Liver (tissue), 9 donors: Measurements from ENCODE around the gene ZDHHC19. TPM values are rescaled to one million over a fixed set of nuclear protein-coding genes. Genes with fewer than 3 reads are reported as not detected.
"Not testable (repeated sequence)": the region's sequence is repeated elsewhere in the genome, so short reads cannot be mapped to it uniquely, and the experiment has no call there.

Experiments
- DNase-seq: peaks from one replicate; pipeline ENCODE4 v3.0.0-alpha.2; 2017; ENCODE audit warnings: low spot score
- H3K27ac ChIP-seq, 2 donors: one replicate each; pipeline ENCODE4 v1.7.0; 2013; ENCODE audit warnings: inconsistent platforms in 2 of 2, low read length in 2 of 2, control low read depth in 1 of 2, low read depth in 1 of 2, mild to moderate bottlenecking in 1 of 2
- H3K27me3 ChIP-seq, 4 donors: one replicate each; pipeline versions ENCODE4 v1.6.1 to v1.7.0; 2013; ENCODE audit warnings: low read length in 3 of 4, inconsistent platforms in 1 of 4, mild to moderate bottlenecking in 1 of 4, moderate library complexity in 1 of 4; ENCODE audit not compliant: control insufficient read depth in 4 of 4, insufficient read depth in 4 of 4
- H3K36me3 ChIP-seq, 4 donors: one replicate each; pipeline versions ENCODE4 v1.6.1 to v1.7.0; 2013; ENCODE audit warnings: low read length in 3 of 4, mild to moderate bottlenecking in 3 of 4, low read depth in 1 of 4, moderate library complexity in 1 of 4; ENCODE audit not compliant: control insufficient read depth in 4 of 4, insufficient read depth in 3 of 4
- H3K4me1 ChIP-seq, 4 donors: one replicate each; pipeline versions ENCODE4 v1.6.1 to v1.7.0; 2013; ENCODE audit warnings: low read length in 3 of 4, mild to moderate bottlenecking in 3 of 4, moderate library complexity in 1 of 4; ENCODE audit not compliant: control insufficient read depth in 4 of 4, insufficient read depth in 4 of 4
- H3K4me3 ChIP-seq, 3 donors: one replicate each; pipeline versions ENCODE4 v1.6.1 to v1.7.0; 2013; ENCODE audit warnings: low read length in 3 of 3, control low read depth in 1 of 3, low read depth in 1 of 3, mild to moderate bottlenecking in 1 of 3
- H3K9ac ChIP-seq, 2 donors: one replicate each; pipeline ENCODE4 v1.7.0; 2013; ENCODE audit warnings: low read length in 2 of 2, mild to moderate bottlenecking in 2 of 2, moderate library complexity in 2 of 2, control low read depth in 1 of 2, low read depth in 1 of 2
- H3K9me3 ChIP-seq, 4 donors: one replicate each; pipeline versions ENCODE4 v1.6.1 to v1.7.0; 2013; ENCODE audit warnings: low read length in 3 of 4; ENCODE audit not compliant: control insufficient read depth in 4 of 4
- ATF3 ChIP-seq: IDR thresholded peaks from 2 replicates; pipeline ENCODE4 v1.6.1; 2016; ENCODE audit warnings: antibody characterized with exemption
- CTCF ChIP-seq: fragments of 150-350 bp; IDR thresholded peaks from 2 replicates; pipeline ENCODE4 v1.5.1; 2017; ENCODE audit warnings: improper control_type of control experiment, low read depth, low read length; ENCODE audit not compliant: missing input control
- FOXA1 ChIP-seq: IDR thresholded peaks from 2 replicates; pipeline ENCODE4 v1.6.1; 2016; ENCODE audit warnings: antibody characterized with exemption
- GABPA ChIP-seq, 2 donors: IDR thresholded peaks in 1 of 2; conservative IDR thresholded peaks in 1 of 2; 2 replicates each; pipeline ENCODE4 v1.6.1; 2016; ENCODE audit warnings: antibody characterized with exemption in 2 of 2, mild to moderate bottlenecking in 1 of 2, moderate library complexity in 1 of 2
- HNF4A ChIP-seq, 2 donors: conservative IDR thresholded peaks; 2 replicates each; pipeline ENCODE4 v1.6.1; 2016; ENCODE audit warnings: antibody characterized with exemption in 2 of 2, mild to moderate bottlenecking in 2 of 2
- HNF4G ChIP-seq: IDR thresholded peaks from 2 replicates; pipeline ENCODE4 v1.6.1; 2016; ENCODE audit warnings: antibody characterized with exemption
- MAX ChIP-seq: IDR thresholded peaks from 2 replicates; pipeline ENCODE4 v1.6.1; 2016; ENCODE audit warnings: antibody characterized with exemption
- RAD21 ChIP-seq, 2 donors: IDR thresholded peaks; 2 replicates each; pipeline ENCODE4 v1.6.1; 2016; ENCODE audit warnings: antibody characterized with exemption in 2 of 2, mild to moderate bottlenecking in 2 of 2
- RXRA ChIP-seq, 2 donors: IDR thresholded peaks; 2 replicates each; pipeline ENCODE4 v1.6.1; 2017 to 2018; ENCODE audit warnings: antibody characterized with exemption in 2 of 2, mild to moderate bottlenecking in 1 of 2
- SP1 ChIP-seq: IDR thresholded peaks from 2 replicates; pipeline ENCODE4 v1.6.1; 2018; ENCODE audit warnings: antibody characterized with exemption, mild to moderate bottlenecking
- YY1 ChIP-seq: IDR thresholded peaks from 2 replicates; pipeline ENCODE4 v1.6.1; 2016; ENCODE audit warnings: antibody characterized with exemption, mild to moderate bottlenecking
- WGBS: extraction: QIAGEN DNeasy Blood & Tissue Kit; methylation state at CpG from one replicate; pipeline ENCODE4 v1.1.7; 2013; 5-methylcytosine and 5-hydroxymethylcytosine counted together
- polyA plus RNA-seq, 2 donors: library from polyadenylated mRNA; stranded (reverse) in 1 of 2; unstranded in 1 of 2; fragments of 200-250 nt in 1 of 2; fragments of >200 nt in 1 of 2; fragmentation: Nextera tagmentation in 1 of 2; extraction: Ambion mirVana in 1 of 2; gene quantifications; one replicate each; pipeline versions ENCODE4 v1.2.1 to v1.2.3, GENCODE V29; 2013 to 2015
- total RNA-seq, 2 donors: library from RNA; depleted of rRNA; stranded (reverse); fragments of >200 nt; gene quantifications; one replicate each; pipeline ENCODE4 v1.2.3, GENCODE V29; 2014
- donor health status: healthy.
- donor health status: healthy.
- donor health status: healthy.
- donor health status: healthy.
- donor health status: healthy.

ZDHHC19 gene
- total and polyA plus RNA-seq, 4 donors = 0.42 to 1.5 (median 0.81) TPM

- no peaks in the 10 kb centered on the region for H3K4me1 ChIP-seq
- TF ChIP-seq SP1 = no peak
- no peak for TF ChIP-seq CTCF
- H3K36me3 ChIP-seq = no peaks in the 10 kb centered on the region
- no peaks in the 10 kb centered on the region for H3K27me3 ChIP-seq
- H3K27ac ChIP-seq = no peak overlapping the region
- no peaks in the 10 kb centered on the region for H3K9me3 ChIP-seq
- H3K4me3 ChIP-seq = no peak overlapping the region
- WGBS = 68% methylated on average over 31 of the region's 31 CpGs
- DNase-seq = no peak
- no peak overlapping the region for H3K9ac ChIP-seq
These were observed 24.3 kb downstream of the ZDHHC19 start for GRCh38 chr3:196186651-196187573.

- no peaks in the 10 kb centered on the region for H3K27me3 ChIP-seq
- H3K27ac ChIP-seq = no peak overlapping the region
- H3K9ac ChIP-seq = no peak overlapping the region
- no peak for DNase-seq
- no peaks in the 10 kb centered on the region for H3K9me3 ChIP-seq
- no peaks in the 10 kb centered on the region for H3K4me1 ChIP-seq
- TF ChIP-seq GABPA (IDR thresholded peaks at IDR 0.05 in 1 of 2, conservative IDR thresholded peaks at IDR 0.05 in 1 of 2) (no peak), HNF4A (conservative IDR thresholded peaks at IDR 0.05) (no peak), HNF4G (no peak), YY1 (no peak), ATF3 (no peak), FOXA1 (no peak), CTCF (no peak), RXRA (IDR thresholded peaks at IDR 0.05) (no peak), RAD21 (IDR thresholded peaks at IDR 0.05) (no peak), MAX (no peak)
- H3K36me3 ChIP-seq = no peaks in the 10 kb centered on the region
- 97% methylated on average over 15 of the region's 15 CpGs for WGBS
- H3K4me3 ChIP-seq = no peak overlapping the region
These were observed 26.3 kb downstream of the ZDHHC19 start for GRCh38 chr3:196184881-196185280.

- not testable (repeated sequence) for H3K27me3 ChIP-seq, H3K27ac ChIP-seq, H3K4me3 ChIP-seq, DNase-seq, H3K4me1 ChIP-seq, H3K36me3 ChIP-seq, H3K9ac ChIP-seq, H3K9me3 ChIP-seq
- 93% methylated on average over 4 of the region's 4 CpGs for WGBS
These were observed 27.1 kb downstream of the ZDHHC19 start for GRCh38 chr3:196184169-196184432.
